Cardiac fibroblast (primary cell): ENCODE measurements around the gene STK32C.

Experiments
- DNase-seq, 2 donors: peaks; one replicate each; pipeline versions ENCODE4 v3.0.0 to v3.0.0-alpha.2; 2010; ENCODE audit warnings: low read depth in 2 of 2
- H3K4me3 ChIP-seq, 2 donors: replicated peaks in 1 of 2; 1 replicate in 1 of 2; 2 replicates in 1 of 2; pipeline ENCODE4 v1.5.1; 2011; ENCODE audit warnings: low read depth in 2 of 2, low read length in 2 of 2, mild to moderate bottlenecking in 2 of 2, moderate library complexity in 1 of 2
- CTCF ChIP-seq: IDR thresholded peaks from one replicate; pipeline ENCODE4 v1.5.1; 2011; ENCODE audit warnings: low read depth, mild to moderate bottlenecking, low read length, inconsistent platforms

STK32C gene

DNA sequence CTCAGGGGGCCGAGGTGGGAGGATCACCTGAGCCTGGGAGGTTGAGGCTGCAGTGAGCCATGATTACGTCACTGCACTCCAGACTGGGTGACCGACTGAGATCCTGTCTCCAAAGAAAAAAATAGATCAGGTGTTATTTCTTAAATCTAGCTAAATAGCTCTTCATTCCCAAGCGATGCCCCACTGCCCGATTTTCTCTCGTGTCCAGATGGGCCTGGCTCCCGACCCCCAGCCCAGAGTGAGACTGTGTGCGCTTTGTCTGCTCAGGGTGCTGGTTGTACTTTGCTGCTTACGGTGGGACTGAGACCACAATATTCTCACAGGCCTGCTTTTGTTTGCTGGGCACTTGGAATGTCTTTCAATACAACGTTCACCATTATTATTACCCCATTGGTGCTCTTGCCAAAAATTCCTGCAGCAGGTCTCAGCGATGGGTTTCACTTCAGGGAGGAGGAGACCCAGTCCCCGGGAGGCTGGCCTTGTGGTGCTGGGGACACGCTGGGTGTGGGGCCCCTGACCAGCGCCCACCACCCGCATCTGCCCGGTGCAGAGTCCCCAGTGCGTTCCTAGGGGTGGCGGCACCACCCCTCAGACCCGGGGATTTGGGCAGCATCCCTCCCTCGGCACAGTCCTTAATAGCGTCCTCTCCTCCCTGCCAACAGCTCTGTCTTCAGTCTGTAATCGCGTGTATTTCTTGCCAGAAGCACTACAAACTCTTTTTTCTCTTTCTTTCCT, 141.4 kb downstream of the STK32C start:
- TF ChIP-seq CTCF, result no peak
- H3K4me3 ChIP-seq, result no peak overlapping the region
- DNase-seq, result no peak

DNA sequence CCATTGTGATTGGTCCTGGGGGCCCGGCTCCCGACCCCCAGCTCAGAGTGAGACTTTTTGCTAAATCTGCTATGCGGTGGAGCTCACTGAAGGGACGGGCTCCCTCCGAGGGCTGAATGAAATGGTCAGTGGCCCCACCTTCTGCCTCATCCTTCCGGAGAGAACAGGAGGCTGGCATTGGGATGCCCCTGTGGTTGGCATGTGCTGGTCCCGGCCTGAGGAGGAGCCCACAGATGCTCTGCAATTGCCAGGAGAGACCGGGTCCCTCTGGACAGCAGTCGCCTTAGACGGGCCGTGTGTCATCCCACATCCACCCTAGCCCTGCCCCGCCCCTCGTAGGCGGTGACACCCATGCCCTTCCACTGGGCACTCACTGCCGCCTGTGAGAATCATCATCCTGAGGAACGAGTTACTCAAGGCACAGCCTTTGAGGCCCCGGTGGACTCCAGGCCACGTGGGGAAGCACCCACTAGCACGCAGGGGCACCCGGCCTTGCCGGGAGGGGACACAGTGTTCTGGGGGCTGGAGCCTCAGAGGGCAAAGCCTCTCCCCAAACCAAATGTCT, 142.3 kb downstream of the STK32C start:
- no peak for DNase-seq
- H3K4me3 ChIP-seq, result no peak overlapping the region
- no peak for TF ChIP-seq CTCF

DNA sequence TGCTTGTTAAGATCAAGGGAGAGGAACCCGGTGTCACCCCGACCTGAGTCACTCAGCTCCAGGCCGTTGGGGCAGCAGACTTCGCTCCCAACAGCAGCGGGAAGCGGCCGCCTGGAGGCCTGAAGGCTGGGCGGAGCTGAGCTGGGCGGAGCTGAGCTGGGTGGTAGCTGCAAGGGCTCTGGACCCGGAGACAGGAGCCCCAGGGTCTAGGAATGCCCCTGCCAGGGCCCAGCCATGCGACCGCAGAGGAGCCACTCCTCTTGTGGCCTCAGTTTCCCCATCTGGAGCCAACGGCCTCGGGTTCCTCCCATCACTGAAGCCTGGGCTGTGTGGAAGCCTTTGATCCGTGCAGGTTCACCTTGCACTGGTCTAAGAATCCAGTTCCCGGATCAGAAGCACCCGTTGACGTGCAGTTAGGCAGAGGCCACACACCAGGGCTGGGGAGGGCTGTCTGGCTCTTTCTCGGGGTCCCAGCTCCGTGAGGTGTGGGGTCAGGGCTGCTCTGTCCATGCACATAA, 142.9 kb downstream of the STK32C start:
- no peak for DNase-seq

DNA sequence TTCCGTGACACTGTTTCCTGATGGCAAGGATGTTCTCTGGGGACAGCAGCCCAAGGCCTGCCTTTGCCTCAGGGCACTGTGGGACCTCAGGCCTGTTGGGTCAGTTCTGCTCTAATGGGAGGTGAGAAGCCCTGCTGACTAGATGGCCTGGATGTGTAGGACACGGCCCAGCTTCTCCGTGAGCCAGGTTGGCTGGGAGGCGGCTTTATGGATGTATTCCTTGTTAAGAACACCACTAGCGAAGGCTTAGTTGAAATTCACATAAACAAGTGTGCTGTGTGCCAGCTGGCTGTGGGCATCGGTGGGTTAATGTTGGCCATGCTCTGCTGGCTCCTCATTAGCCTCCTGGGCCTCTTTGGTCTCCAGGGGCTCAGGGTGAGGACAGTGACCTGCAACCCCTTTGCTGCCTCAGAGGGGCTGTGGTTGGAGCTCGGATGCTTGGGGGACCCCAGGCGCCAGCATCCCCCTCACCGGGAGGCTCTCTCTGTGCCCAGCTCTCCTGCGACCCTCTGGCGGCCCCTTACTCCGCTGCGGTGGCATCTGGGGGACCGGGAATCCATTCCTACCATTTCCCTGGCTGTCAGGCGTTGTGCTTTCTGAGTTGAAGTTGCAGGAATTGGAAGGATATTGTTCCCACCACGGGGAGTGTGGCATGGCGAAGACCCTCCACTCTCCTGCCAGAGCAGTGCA, 143.8 kb downstream of the STK32C start:
- no peak for TF ChIP-seq CTCF
- no peak for DNase-seq

More for the DNA sequence above, 142.9 kb downstream of the STK32C start:
- H3K4me3 ChIP-seq, result no peak overlapping the region
- TF ChIP-seq CTCF, result no peak

DNA sequence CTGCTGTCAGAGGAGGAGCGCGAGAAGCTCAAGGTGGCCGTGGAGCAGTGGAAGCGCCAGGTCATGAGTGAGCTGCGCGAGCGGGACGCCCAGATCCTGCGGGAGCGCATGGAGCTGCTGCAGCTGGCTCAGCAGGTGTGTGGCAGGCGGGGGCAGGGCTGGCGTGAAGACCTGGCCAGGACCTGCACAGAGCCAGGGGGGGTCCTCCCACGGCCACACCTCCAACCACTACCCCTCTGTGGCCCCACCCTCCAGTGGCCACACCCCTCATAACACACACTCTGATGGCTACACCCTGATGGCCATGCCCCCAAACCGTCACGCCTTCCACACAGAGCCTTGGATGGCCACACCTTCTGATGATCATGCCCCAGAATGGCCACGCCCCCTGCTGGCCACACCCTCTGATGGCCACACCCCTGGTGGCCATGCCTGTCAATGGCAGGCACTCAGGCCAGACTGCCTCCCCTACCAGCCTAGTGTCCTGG, 144.4 kb downstream of the STK32C start:
- peak in 1 of 2 donors; percentile 19 for DNase-seq
- no peak overlapping the region for H3K4me3 ChIP-seq
- TF ChIP-seq CTCF, result no peak

More for the DNA sequence above, 143.8 kb downstream of the STK32C start:
- no peak overlapping the region for H3K4me3 ChIP-seq

DNA sequence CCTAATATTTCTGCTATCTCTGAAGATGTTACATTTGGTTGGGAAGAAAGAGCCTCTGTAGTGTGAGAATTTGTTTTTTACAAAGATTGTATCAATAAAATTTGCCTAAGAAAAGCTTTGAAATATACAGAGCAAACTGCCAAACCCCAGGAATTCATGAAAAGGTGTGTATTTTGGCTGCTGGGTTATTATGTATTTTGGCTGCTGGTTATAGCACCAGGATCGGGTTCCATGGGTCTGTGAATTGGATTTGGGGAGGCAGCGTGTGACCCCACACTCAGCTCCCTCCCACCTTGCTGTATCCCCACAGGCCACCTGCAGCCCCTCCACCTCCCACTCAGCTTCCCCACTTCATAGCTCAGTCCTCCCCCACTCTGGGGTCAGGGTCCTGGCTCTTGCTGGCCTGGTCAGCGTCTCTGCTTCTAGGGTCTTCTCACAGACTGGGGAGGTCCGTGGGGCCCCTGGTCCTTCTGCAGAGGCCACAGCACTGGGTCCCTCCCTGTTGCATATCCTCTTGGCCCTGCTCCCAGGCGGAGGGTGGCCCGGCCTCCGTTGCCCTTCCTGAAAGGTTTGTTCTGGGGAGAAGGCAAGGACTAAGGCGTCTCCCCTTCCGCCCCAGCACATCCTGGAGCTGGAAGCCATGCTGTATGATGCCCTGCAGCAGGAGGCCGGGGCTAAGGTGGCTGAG, 145.0 kb downstream of the STK32C start:
- H3K4me3 ChIP-seq, result no peak overlapping the region
- no peak for DNase-seq
- no peak for TF ChIP-seq CTCF
